Activated naive CD8-positive, alpha-beta T cell treated with anti-CD3 and anti-CD28 coated beads, Interleukin-2, amount 50 U/mL, for 24 hours (primary cell): Measurements from ENCODE around the gene TMEM256.
A peak's percentile ranks its signal among the peaks of the same experiment; 100 is the strongest.

Experiments used
- ATAC-seq: fragments of 150-1000 bp; cut with Tn5 transposase; one replicate; pipeline ENCODE4 v1.10.0; 2021
- DNase-seq: peaks from one replicate; pipeline ENCODE4 v3.0.0; 2021
- H3K27ac Mint-ChIP-seq: one replicate; pipeline ENCODE4 v1.8.0; 2021; ENCODE audit warnings: mild to moderate bottlenecking, mixed read lengths
- H3K27me3 Mint-ChIP-seq: one replicate; pipeline ENCODE4 v1.8.0; 2021; ENCODE audit warnings: mixed read lengths
- H3K36me3 Mint-ChIP-seq: one replicate; pipeline ENCODE4 v1.8.0; 2021; ENCODE audit warnings: low read depth, mixed read lengths
- H3K4me1 Mint-ChIP-seq: one replicate; pipeline ENCODE4 v1.8.0; 2021; ENCODE audit warnings: mixed read lengths
- H3K4me3 Mint-ChIP-seq: one replicate; pipeline ENCODE4 v1.8.0; 2021; ENCODE audit warnings: mild to moderate bottlenecking, moderate library complexity, mixed read lengths
- H3K9me3 Mint-ChIP-seq: one replicate; pipeline ENCODE4 v1.8.0; 2021; ENCODE audit warnings: mixed read lengths

TMEM256 gene

GRCh38 chr17:7403977-7404736, at the start of gene TMEM256:
TSS of gene TMEM256 (minus strand) at chr17:7404097. CDS start at chr17:7404084, 13 bp downstream.
- DNase-seq (peak; percentile 92), ATAC-seq (peak; percentile 94)
- no peaks in the 10 kb centered on the region for H3K36me3 Mint-ChIP-seq
- H3K27ac Mint-ChIP-seq, result peak within 1 kb of the TSS; percentile 90
- H3K9me3 Mint-ChIP-seq, result no peaks in the 10 kb centered on the region
- H3K27me3 Mint-ChIP-seq, result peaks cover 3% of the 10 kb centered on the region
- peaks cover 19% of the 10 kb centered on the region for H3K4me1 Mint-ChIP-seq
- peak within 1 kb of the TSS; percentile 89 for H3K4me3 Mint-ChIP-seq

- H3K4me1 Mint-ChIP-seq, result peaks cover 21% of the 10 kb centered on the region
- no peak overlapping the region for H3K4me3 Mint-ChIP-seq
- no peaks in the 10 kb centered on the region for H3K9me3 Mint-ChIP-seq
- H3K27ac Mint-ChIP-seq, result no peak overlapping the region
- ATAC-seq (no peak), DNase-seq (no peak)
- peaks cover 27% of the 10 kb centered on the region for H3K27me3 Mint-ChIP-seq
- H3K36me3 Mint-ChIP-seq, result peaks cover 3% of the 10 kb centered on the region
Observed at GRCh38 chr17:7448461-7448860, 44.6 kb upstream of the TMEM256 start.

- no peak overlapping the region for H3K27ac Mint-ChIP-seq
- DNase-seq, result peak; percentile 29
Observed at GRCh38 chr17:7445619-7445968, 41.7 kb upstream of the TMEM256 start.

GRCh38 chr17:7444682-7445618, 41.1 kb upstream of the TMEM256 start, which contains the start of gene CHRNB1:
TSS of gene CHRNB1 (plus strand) at chr17:7445061. CDS start at chr17:7445128, 67 bp downstream.
- H3K27me3 Mint-ChIP-seq, result peaks cover 55% of the 10 kb centered on the region

More at GRCh38 chr17:7445619-7445968, 41.7 kb upstream of the TMEM256 start:
- Mint-ChIP-seq H3K36me3 (peaks cover 3% of the 10 kb centered on the region), H3K27me3 (peaks cover 49% of the 10 kb centered on the region), H3K9me3 (no peaks in the 10 kb centered on the region), H3K4me3 (peak overlapping the region; percentile 60), H3K4me1 (peaks cover 26% of the 10 kb centered on the region)
- ATAC-seq, result peak; percentile 65

GRCh38 chr17:7443499-7444485, 39.9 kb upstream of the TMEM256 start:
- H3K27ac Mint-ChIP-seq, result no peak overlapping the region
- no peak for ATAC-seq
- peaks cover 3% of the 10 kb centered on the region for H3K36me3 Mint-ChIP-seq
- no peaks in the 10 kb centered on the region for H3K9me3 Mint-ChIP-seq
- peaks cover 61% of the 10 kb centered on the region for H3K27me3 Mint-ChIP-seq
- peaks cover 37% of the 10 kb centered on the region for H3K4me1 Mint-ChIP-seq
- no peak for DNase-seq
- H3K4me3 Mint-ChIP-seq, result no peak overlapping the region

More at GRCh38 chr17:7444682-7445618, 41.1 kb upstream of the TMEM256 start, which contains the start of gene CHRNB1:
- no peak within 1 kb of the TSS for H3K27ac Mint-ChIP-seq
- peak; percentile 11 for ATAC-seq
- peak within 1 kb of the TSS; percentile 60 for H3K4me3 Mint-ChIP-seq
- DNase-seq, result peak; percentile 27
- no peaks in the 10 kb centered on the region for H3K9me3 Mint-ChIP-seq
- H3K36me3 Mint-ChIP-seq, result peaks cover 3% of the 10 kb centered on the region
- H3K4me1 Mint-ChIP-seq, result peaks cover 31% of the 10 kb centered on the region

GRCh38 chr17:7442142-7442541, 38.2 kb upstream of the TMEM256 start:
- Mint-ChIP-seq H3K36me3 (peaks cover 4% of the 10 kb centered on the region), H3K4me1 (peaks cover 46% of the 10 kb centered on the region), H3K27ac (no peak overlapping the region), H3K4me3 (no peak overlapping the region), H3K27me3 (peaks cover 66% of the 10 kb centered on the region), H3K9me3 (no peaks in the 10 kb centered on the region)
- ATAC-seq (no peak), DNase-seq (no peak)

GRCh38 chr17:7441266-7441665, 37.4 kb upstream of the TMEM256 start:
- no peak for ATAC-seq
- H3K4me3 Mint-ChIP-seq, result no peak overlapping the region

GRCh38 chr17:7440834-7441195, 36.9 kb upstream of the TMEM256 start:
- Mint-ChIP-seq H3K4me1 (peaks cover 49% of the 10 kb centered on the region), H3K27ac (no peak overlapping the region), H3K9me3 (no peaks in the 10 kb centered on the region), H3K36me3 (peaks cover 4% of the 10 kb centered on the region), H3K27me3 (peaks cover 58% of the 10 kb centered on the region), H3K4me3 (peak overlapping the region; percentile 80)
- ATAC-seq (no peak), DNase-seq (peak; percentile 55)

More at GRCh38 chr17:7441266-7441665, 37.4 kb upstream of the TMEM256 start:
- Mint-ChIP-seq H3K4me1 (peaks cover 50% of the 10 kb centered on the region), H3K27me3 (peaks cover 60% of the 10 kb centered on the region), H3K36me3 (peaks cover 4% of the 10 kb centered on the region), H3K9me3 (no peaks in the 10 kb centered on the region), H3K27ac (no peak overlapping the region)
- no peak for DNase-seq

GRCh38 chr17:7440113-7440833, 36.4 kb upstream of the TMEM256 start:
- ATAC-seq (no peak), DNase-seq (peak; percentile 64)
- Mint-ChIP-seq H3K27ac (no peak overlapping the region), H3K36me3 (peaks cover 4% of the 10 kb centered on the region), H3K27me3 (peaks cover 53% of the 10 kb centered on the region), H3K4me1 (peaks cover 47% of the 10 kb centered on the region), H3K9me3 (no peaks in the 10 kb centered on the region), H3K4me3 (peak overlapping the region; percentile 80)

- ATAC-seq (no peak), DNase-seq (peak; percentile 12)
- Mint-ChIP-seq H3K4me3 (peak within 1 kb of the TSS; percentile 80), H3K27me3 (peaks cover 51% of the 10 kb centered on the region), H3K9me3 (no peaks in the 10 kb centered on the region), H3K36me3 (peaks cover 4% of the 10 kb centered on the region), H3K27ac (no peak within 1 kb of the TSS), H3K4me1 (peaks cover 46% of the 10 kb centered on the region)
Observed at GRCh38 chr17:7439462-7440112, 35.7 kb upstream of the TMEM256 start, which contains the start of gene FGF11. TSS of gene FGF11 (plus strand) at chr17:7439512. CDS start at chr17:7439621, 109 bp downstream.

- no peak for ATAC-seq
- H3K36me3 Mint-ChIP-seq, result peaks cover 4% of the 10 kb centered on the region
- DNase-seq, result no peak
- H3K27ac Mint-ChIP-seq, result no peak overlapping the region
- H3K4me3 Mint-ChIP-seq, result peak overlapping the region; percentile 73
- H3K27me3 Mint-ChIP-seq, result peaks cover 45% of the 10 kb centered on the region
- no peaks in the 10 kb centered on the region for H3K9me3 Mint-ChIP-seq
- H3K4me1 Mint-ChIP-seq, result peaks cover 46% of the 10 kb centered on the region
Observed at GRCh38 chr17:7438656-7439460, 35.0 kb upstream of the TMEM256 start.

- ATAC-seq (no peak), DNase-seq (peak; percentile 79)
- Mint-ChIP-seq H3K4me3 (peak overlapping the region; percentile 73), H3K4me1 (peaks cover 46% of the 10 kb centered on the region), H3K36me3 (peaks cover 4% of the 10 kb centered on the region), H3K9me3 (no peaks in the 10 kb centered on the region), H3K27ac (no peak overlapping the region), H3K27me3 (peaks cover 39% of the 10 kb centered on the region)
Observed at GRCh38 chr17:7437950-7438614, 34.2 kb upstream of the TMEM256 start.
